Karpas-422 (cell line): ENCODE data around the gene DCLRE1B. TPM values are rescaled to one million over a fixed set of nuclear protein-coding genes. Genes with fewer than 3 reads are reported as not detected.

Experiments
- DNase-seq: peaks from one replicate; pipeline ENCODE4 v3.0.0-alpha.2; 2015
- H2AFZ ChIP-seq: fragments of 200-600 bp; sonication (generic); 2 replicates; pipeline ENCODE4 v1.6.1; 2014; ENCODE audit warnings: antibody characterized with exemption, low read length, mixed read lengths
- H3K27ac ChIP-seq: fragments of 200-600 bp; sonication (generic); 2 replicates; pipeline ENCODE4 v1.5.1; 2014; ENCODE audit warnings: mild to moderate bottlenecking, low read length, moderate library complexity
- H3K27me3 ChIP-seq: fragments of 200-600 bp; sonication (generic); 2 replicates; pipeline ENCODE4 v1.6.1; 2014; ENCODE audit warnings: low read length, mixed read lengths
- H3K36me3 ChIP-seq: fragments of 200-600 bp; sonication (generic); 2 replicates; pipeline ENCODE4 v1.6.1; 2014; ENCODE audit warnings: low read length, mixed read lengths; ENCODE audit not compliant: insufficient read depth
- H3K4me1 ChIP-seq: fragments of 200-600 bp; sonication (generic); 2 replicates; pipeline ENCODE4 v1.6.1; 2014; ENCODE audit warnings: mild to moderate bottlenecking, low read length, mixed read lengths
- H3K4me2 ChIP-seq: fragments of 200-600 bp; sonication (generic); 2 replicates; pipeline ENCODE4 v1.6.1; 2014; ENCODE audit warnings: low read length, low read depth, mild to moderate bottlenecking; ENCODE audit not compliant: poor library complexity, severe bottlenecking
- H3K4me3 ChIP-seq: fragments of 200-600 bp; sonication (generic); 2 replicates; pipeline ENCODE4 v1.5.1; 2014; ENCODE audit warnings: mild to moderate bottlenecking, antibody characterized with exemption, low read length, mixed read lengths
- H3K79me2 ChIP-seq: fragments of 200-600 bp; sonication (generic); 2 replicates; pipeline ENCODE4 v1.6.1; 2014; ENCODE audit warnings: mild to moderate bottlenecking, low read length, mixed read lengths
- H3K9ac ChIP-seq: fragments of 200-600 bp; sonication (generic); 2 replicates; pipeline ENCODE4 v1.6.0; 2014; ENCODE audit warnings: low read length
- H3K9me2 ChIP-seq: fragments of 200-600 bp; sonication (generic), shearing (Covaris generic); replicated peaks from 2 replicates; pipeline ENCODE4 v1.6.0; 2014; ENCODE audit warnings: mild to moderate bottlenecking, low read length, moderate library complexity; ENCODE audit not compliant: insufficient read depth
- H3K9me3 ChIP-seq: fragments of 300-700, 200-600 bp; sonication (generic); 2 replicates; pipeline ENCODE4 v1.6.1; 2014; ENCODE audit warnings: low read length, mixed read lengths
- H4K20me1 ChIP-seq: fragments of 200-600 bp; sonication (generic); 2 replicates; pipeline ENCODE4 v1.6.1; 2014; ENCODE audit warnings: mild to moderate bottlenecking, antibody characterized with exemption, low read length, low read depth; ENCODE audit not compliant: insufficient read depth
- total RNA-seq: library from RNA; depleted of rRNA; stranded (reverse); fragments of >200 nt; shearing (Covaris generic); gene quantifications from 2 replicates; pipeline ENCODE4 v1.2.3, GENCODE V29; 2014; ENCODE audit warnings: low replicate concordance

The DCLRE1B gene
- total RNA-seq, 1 experiment from 2014 or later: 11.3 TPM

GRCh38 chr1:113860891-113861290 is 44.2 kb upstream of the DCLRE1B start:
- H3K9me2 ChIP-seq: no peaks in the 10 kb centered on the region
- no peak overlapping the region for H3K4me3 ChIP-seq
- H2AFZ ChIP-seq: peak overlapping the region; percentile 64; the same call in 1 of the 2 replicates
- no peaks in the 10 kb centered on the region for H3K9me3 ChIP-seq
- H4K20me1 ChIP-seq: no peaks in the 10 kb centered on the region
- no peaks in the 10 kb centered on the region for H3K27me3 ChIP-seq
- H3K27ac ChIP-seq: peak overlapping the region; percentile 92
- H3K79me2 ChIP-seq: peaks cover 10% of the 10 kb centered on the region
- 0 out of 2 replicates have a peak overlapping the region, but pooled peaks have one; percentile 58 for H3K9ac ChIP-seq
- peaks cover 53% of the 10 kb centered on the region for H3K4me1 ChIP-seq
- H3K36me3 ChIP-seq: peaks cover 5% of the 10 kb centered on the region; the same call in 1 of the 2 replicates
- H3K4me2 ChIP-seq: peak overlapping the region; percentile 78
- no peak for DNase-seq

- no peak overlapping the region for H3K27ac ChIP-seq
- no peaks in the 10 kb centered on the region for H3K9me2 ChIP-seq
- H3K27me3 ChIP-seq: no peaks in the 10 kb centered on the region
- no peaks in the 10 kb centered on the region for H3K9me3 ChIP-seq
- H3K9ac ChIP-seq: no peak overlapping the region
- H3K36me3 ChIP-seq: no peaks in the 10 kb centered on the region
- no peak for DNase-seq
- H3K4me3 ChIP-seq: no peak overlapping the region
- H2AFZ ChIP-seq: no peak overlapping the region
- peaks cover 49% of the 10 kb centered on the region for H3K4me1 ChIP-seq
- peaks cover 8% of the 10 kb centered on the region for H3K79me2 ChIP-seq
- no peaks in the 10 kb centered on the region for H4K20me1 ChIP-seq
- no peak overlapping the region for H3K4me2 ChIP-seq
These were observed 43.5 kb upstream of the DCLRE1B start for GRCh38 chr1:113861641-113862040.

GRCh38 chr1:113868387-113869083 is 36.6 kb upstream of the DCLRE1B start:
- H3K27ac ChIP-seq: no peak overlapping the region
- H4K20me1 ChIP-seq: no peaks in the 10 kb centered on the region
- peak overlapping the region; percentile 64; the same call in 1 of the 2 replicates for H2AFZ ChIP-seq
- no peak overlapping the region for H3K9ac ChIP-seq
- DNase-seq: no peak
- no peaks in the 10 kb centered on the region for H3K9me2 ChIP-seq
- no peaks in the 10 kb centered on the region for H3K9me3 ChIP-seq
- H3K27me3 ChIP-seq: no peaks in the 10 kb centered on the region
- no peaks in the 10 kb centered on the region for H3K79me2 ChIP-seq
- H3K4me1 ChIP-seq: peaks cover 32% of the 10 kb centered on the region
- no peak overlapping the region for H3K4me2 ChIP-seq
- H3K36me3 ChIP-seq: no peaks in the 10 kb centered on the region
- H3K4me3 ChIP-seq: no peak overlapping the region

GRCh38 chr1:113870778-113871177 is 34.3 kb upstream of the DCLRE1B start:
- H3K9me3 ChIP-seq: no peaks in the 10 kb centered on the region
- no peaks in the 10 kb centered on the region for H3K36me3 ChIP-seq
- peak overlapping the region; percentile 62 for H3K4me2 ChIP-seq
- DNase-seq: no peak
- H3K27me3 ChIP-seq: no peaks in the 10 kb centered on the region
- H2AFZ ChIP-seq: no peak overlapping the region
- no peaks in the 10 kb centered on the region for H3K79me2 ChIP-seq
- no peaks in the 10 kb centered on the region for H3K9me2 ChIP-seq
- peaks cover 32% of the 10 kb centered on the region for H3K4me1 ChIP-seq
- H4K20me1 ChIP-seq: no peaks in the 10 kb centered on the region
- peak overlapping the region; percentile 51 for H3K4me3 ChIP-seq
- peak overlapping the region; percentile 27; the same call in 1 of the 2 replicates for H3K27ac ChIP-seq
- peak overlapping the region; percentile 58 for H3K9ac ChIP-seq

DNA sequence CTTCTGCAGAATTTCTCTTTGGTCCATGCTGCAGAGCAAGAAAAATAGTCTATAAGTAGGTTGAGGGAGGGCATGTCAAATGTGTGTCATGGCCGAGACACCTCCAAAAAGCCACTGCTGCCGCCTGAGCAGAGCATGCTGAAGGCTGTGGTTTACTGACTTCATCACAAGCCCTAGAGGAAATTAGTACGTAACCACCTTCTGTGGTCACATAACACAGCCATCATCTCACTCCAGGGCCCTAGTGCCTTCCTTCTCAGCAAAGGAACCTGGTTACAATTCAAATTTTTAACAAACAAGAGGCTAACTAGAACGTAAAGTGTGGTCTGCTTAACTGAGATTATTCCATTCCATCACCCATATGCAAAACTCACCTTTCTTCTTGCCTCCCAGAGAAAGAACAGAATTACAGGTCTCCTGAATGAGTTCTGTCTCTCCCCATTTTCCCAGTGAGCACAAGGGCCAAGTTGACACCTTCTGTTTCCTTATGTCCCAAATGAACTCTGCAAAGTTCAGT is 33.5 kb upstream of the DCLRE1B start, which contains the start of gene PTPN22:
TSS of gene PTPN22 (minus strand) at position 116 of the 517 bp plus-strand sequence.
- H3K79me2 ChIP-seq: no peaks in the 10 kb centered on the region
- peaks cover 32% of the 10 kb centered on the region for H3K4me1 ChIP-seq
- H3K9me2 ChIP-seq: no peaks in the 10 kb centered on the region
- H3K27me3 ChIP-seq: no peaks in the 10 kb centered on the region
- H3K27ac ChIP-seq: peak within 1 kb of the TSS; percentile 27
- H4K20me1 ChIP-seq: no peaks in the 10 kb centered on the region
- no peaks in the 10 kb centered on the region for H3K36me3 ChIP-seq
- DNase-seq: peak; percentile 76
- peak within 1 kb of the TSS; percentile 62 for H3K4me2 ChIP-seq
- no peaks in the 10 kb centered on the region for H3K9me3 ChIP-seq
- peak within 1 kb of the TSS; percentile 58 for H3K9ac ChIP-seq
- peak within 1 kb of the TSS; percentile 94 for H2AFZ ChIP-seq
- H3K4me3 ChIP-seq: peak within 1 kb of the TSS; percentile 51

- no peaks in the 10 kb centered on the region for H3K9me2 ChIP-seq
- no peaks in the 10 kb centered on the region for H3K79me2 ChIP-seq
- no peak overlapping the region for H3K4me3 ChIP-seq
- H3K9me3 ChIP-seq: no peaks in the 10 kb centered on the region
- peak overlapping the region; percentile 62 for H3K4me2 ChIP-seq
- peak overlapping the region; percentile 94 for H2AFZ ChIP-seq
- no peaks in the 10 kb centered on the region for H4K20me1 ChIP-seq
- H3K9ac ChIP-seq: no peak overlapping the region
- H3K36me3 ChIP-seq: no peaks in the 10 kb centered on the region
- H3K27me3 ChIP-seq: no peaks in the 10 kb centered on the region
- H3K4me1 ChIP-seq: peaks cover 32% of the 10 kb centered on the region
- no peak overlapping the region; the same call in 1 of the 2 replicates for H3K27ac ChIP-seq
- DNase-seq: no peak
These were observed 32.7 kb upstream of the DCLRE1B start for GRCh38 chr1:113872219-113872935.

DNA sequence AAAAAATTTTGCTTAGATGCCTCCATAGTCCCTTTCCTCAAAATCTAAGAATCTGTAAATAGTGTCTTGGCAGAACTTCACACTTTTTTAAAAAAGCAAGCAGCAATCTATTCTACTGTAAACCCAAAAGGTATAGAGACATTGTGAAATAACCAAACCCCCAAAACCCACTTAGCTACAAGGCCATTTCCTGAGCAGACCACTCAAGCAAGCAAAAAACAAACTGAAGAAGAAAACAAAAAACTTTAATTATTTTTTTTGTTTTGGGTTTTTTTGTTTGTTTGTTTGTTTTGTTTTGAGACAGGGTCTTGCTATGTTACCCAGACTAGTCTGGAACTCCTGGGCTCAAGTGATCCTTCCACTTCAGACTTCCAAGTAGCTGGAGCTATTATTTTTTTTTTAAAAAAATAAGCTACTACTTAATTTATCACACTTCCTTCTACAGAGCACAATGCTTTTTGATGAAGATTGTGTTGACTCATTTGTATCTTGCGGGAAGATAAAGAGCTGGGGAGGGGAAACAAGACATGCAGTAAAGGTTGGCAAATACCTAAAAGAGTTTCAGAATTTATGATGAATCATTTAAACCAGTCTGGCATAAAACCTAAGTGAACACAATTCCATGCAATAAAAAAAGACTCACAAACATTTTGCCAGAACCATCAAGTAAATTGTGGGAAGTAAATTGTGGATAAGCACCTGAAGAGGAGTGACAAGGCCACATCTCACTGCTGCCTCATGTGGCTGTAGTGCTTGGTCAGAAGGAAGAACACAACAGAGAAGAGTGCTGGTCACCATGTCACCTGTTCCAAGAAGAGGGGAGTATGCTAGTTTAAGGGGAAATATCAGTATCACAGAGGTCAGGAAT is 30.9 kb upstream of the DCLRE1B start:
- no peak overlapping the region for H3K27ac ChIP-seq
- no peaks in the 10 kb centered on the region for H3K9me2 ChIP-seq
- peaks cover 41% of the 10 kb centered on the region for H3K4me1 ChIP-seq
- no peak overlapping the region for H2AFZ ChIP-seq
- no peak overlapping the region for H3K4me2 ChIP-seq
- no peaks in the 10 kb centered on the region for H3K79me2 ChIP-seq
- H4K20me1 ChIP-seq: no peaks in the 10 kb centered on the region
- H3K9ac ChIP-seq: no peak overlapping the region
- no peaks in the 10 kb centered on the region for H3K27me3 ChIP-seq
- H3K4me3 ChIP-seq: no peak overlapping the region
- H3K9me3 ChIP-seq: no peaks in the 10 kb centered on the region
- DNase-seq: peak; percentile 51
- no peaks in the 10 kb centered on the region for H3K36me3 ChIP-seq
